Parathyroid adenoma (tissue), 2 donors: ENCODE data around the gene WDR26.

Experiments used
- H2AFZ ChIP-seq: fragments of 300-600 bp; sonication (generic); one replicate; pipeline ENCODE4 v1.7.0; 2017; ENCODE audit warnings: antibody characterized with exemption, mild to moderate bottlenecking
- H3K27ac ChIP-seq: fragments of 300-600 bp; sonication (generic); one replicate; pipeline ENCODE4 v1.7.0; 2017
- H3K27me3 ChIP-seq: fragments of 300-600 bp; sonication (generic); one replicate; pipeline ENCODE4 v1.7.0; 2017; ENCODE audit warnings: low read length; ENCODE audit not compliant: control insufficient read depth, insufficient read depth
- H3K36me3 ChIP-seq: fragments of 300-600 bp; sonication (generic); one replicate; pipeline ENCODE4 v1.7.0; 2017; ENCODE audit warnings: low read length; ENCODE audit not compliant: control insufficient read depth, insufficient read depth
- H3K4me1 ChIP-seq: fragments of 300-600 bp; sonication (generic); one replicate; pipeline ENCODE4 v1.7.0; 2017; ENCODE audit warnings: control low read depth
- H3K4me2 ChIP-seq: fragments of 300-600 bp; sonication (generic); one replicate; pipeline ENCODE4 v1.7.0; 2017; ENCODE audit warnings: low read length
- H3K4me3 ChIP-seq: fragments of 300-600 bp; sonication (generic); one replicate; pipeline ENCODE4 v1.7.0; 2017; ENCODE audit warnings: low read depth, low read length
- H3K79me2 ChIP-seq: fragments of 300-600 bp; sonication (generic); one replicate; pipeline ENCODE4 v1.7.0; 2017; ENCODE audit warnings: control low read depth
- H3K9ac ChIP-seq: fragments of 300-600 bp; sonication (generic); one replicate; pipeline ENCODE4 v1.7.0; 2017; ENCODE audit warnings: mild to moderate bottlenecking
- H3K9me3 ChIP-seq: fragments of 300-600 bp; sonication (generic); one replicate; pipeline ENCODE4 v1.7.0; 2017; ENCODE audit warnings: low read length; ENCODE audit not compliant: control insufficient read depth
- TF ChIP-seq, protein P1 (sequence below): fragments of 300-600 bp; sonication (generic); IDR thresholded peaks from one replicate; pipeline ENCODE4 v1.7.0; 2017; ENCODE audit warnings: antibody characterized with exemption, mild to moderate bottlenecking
- donor health status: primary hyperparathyroidism.

WDR26 gene

DNA sequence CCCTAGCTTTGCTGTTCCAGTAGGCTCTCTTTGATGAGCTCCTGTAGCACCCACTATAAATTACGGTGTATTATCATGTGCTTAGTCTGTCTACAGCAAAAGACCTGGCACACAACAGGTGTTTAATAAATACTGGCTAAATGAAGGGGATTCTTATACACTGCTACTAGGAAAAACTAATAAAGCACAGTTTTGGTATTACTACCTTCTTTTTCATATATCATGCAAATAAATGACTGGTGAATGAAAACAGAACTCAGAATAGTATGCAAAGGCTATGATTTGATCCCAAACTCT lies 26.4 kb downstream of the WDR26 start:
- Histone ChIP-seq H3K9ac (no peak overlapping the region), H3K27ac (no peak overlapping the region), H3K4me2 (no peak overlapping the region), H3K9me3 (no peaks in the 10 kb centered on the region), H3K4me1 (no peaks in the 10 kb centered on the region), H3K4me3 (no peak overlapping the region), H3K27me3 (no peaks in the 10 kb centered on the region), H3K36me3 (no peaks in the 10 kb centered on the region), H2AFZ (no peak overlapping the region), H3K79me2 (no peaks in the 10 kb centered on the region)
- TF ChIP-seq, protein P1, sequence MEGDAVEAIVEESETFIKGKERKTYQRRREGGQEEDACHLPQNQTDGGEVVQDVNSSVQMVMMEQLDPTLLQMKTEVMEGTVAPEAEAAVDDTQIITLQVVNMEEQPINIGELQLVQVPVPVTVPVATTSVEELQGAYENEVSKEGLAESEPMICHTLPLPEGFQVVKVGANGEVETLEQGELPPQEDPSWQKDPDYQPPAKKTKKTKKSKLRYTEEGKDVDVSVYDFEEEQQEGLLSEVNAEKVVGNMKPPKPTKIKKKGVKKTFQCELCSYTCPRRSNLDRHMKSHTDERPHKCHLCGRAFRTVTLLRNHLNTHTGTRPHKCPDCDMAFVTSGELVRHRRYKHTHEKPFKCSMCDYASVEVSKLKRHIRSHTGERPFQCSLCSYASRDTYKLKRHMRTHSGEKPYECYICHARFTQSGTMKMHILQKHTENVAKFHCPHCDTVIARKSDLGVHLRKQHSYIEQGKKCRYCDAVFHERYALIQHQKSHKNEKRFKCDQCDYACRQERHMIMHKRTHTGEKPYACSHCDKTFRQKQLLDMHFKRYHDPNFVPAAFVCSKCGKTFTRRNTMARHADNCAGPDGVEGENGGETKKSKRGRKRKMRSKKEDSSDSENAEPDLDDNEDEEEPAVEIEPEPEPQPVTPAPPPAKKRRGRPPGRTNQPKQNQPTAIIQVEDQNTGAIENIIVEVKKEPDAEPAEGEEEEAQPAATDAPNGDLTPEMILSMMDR, result no peak

DNA sequence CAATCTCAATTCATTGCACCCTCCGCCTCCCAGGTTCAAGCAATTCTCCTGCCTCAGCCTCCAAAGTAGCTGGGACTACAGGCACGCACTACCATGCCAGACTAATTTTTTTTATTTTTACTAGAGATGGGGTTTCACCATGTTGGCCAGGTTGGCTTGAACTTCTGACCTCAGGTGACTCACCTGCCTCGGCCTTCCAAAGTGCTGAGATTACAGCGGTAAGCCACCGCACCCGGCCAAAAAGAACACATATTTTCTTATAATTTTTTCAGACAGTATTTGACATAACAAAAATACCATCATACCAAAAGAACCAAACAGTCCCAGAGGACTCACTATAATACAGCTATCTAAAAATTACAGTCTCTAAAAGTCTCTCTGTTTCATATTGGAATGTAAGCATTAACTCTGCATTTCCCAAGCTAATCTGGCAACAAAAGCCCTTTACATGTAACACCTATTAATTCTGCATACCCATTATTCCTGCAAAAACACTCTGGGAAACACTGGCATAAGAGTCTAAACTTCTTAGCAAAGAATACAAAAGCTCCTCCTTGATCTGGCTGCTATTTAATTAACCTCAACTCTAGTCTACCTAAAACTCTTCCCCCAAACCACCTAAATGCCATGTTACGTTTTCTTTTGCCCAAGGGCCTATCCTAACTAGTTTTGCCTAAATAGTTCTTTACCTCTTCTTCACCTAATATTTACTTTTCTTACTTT lies 26.9 kb downstream of the WDR26 start:
- TF ChIP-seq, protein P1, result no peak
- no peaks in the 10 kb centered on the region for H3K79me2 ChIP-seq
- no peaks in the 10 kb centered on the region for H3K4me1 ChIP-seq
- no peak overlapping the region for H3K9ac ChIP-seq
- no peaks in the 10 kb centered on the region for H3K36me3 ChIP-seq
- H3K27ac ChIP-seq, result no peak overlapping the region
- H3K4me3 ChIP-seq, result no peak overlapping the region
- no peaks in the 10 kb centered on the region for H3K9me3 ChIP-seq
- no peak overlapping the region for H2AFZ ChIP-seq
- no peak overlapping the region for H3K4me2 ChIP-seq
- no peaks in the 10 kb centered on the region for H3K27me3 ChIP-seq

DNA sequence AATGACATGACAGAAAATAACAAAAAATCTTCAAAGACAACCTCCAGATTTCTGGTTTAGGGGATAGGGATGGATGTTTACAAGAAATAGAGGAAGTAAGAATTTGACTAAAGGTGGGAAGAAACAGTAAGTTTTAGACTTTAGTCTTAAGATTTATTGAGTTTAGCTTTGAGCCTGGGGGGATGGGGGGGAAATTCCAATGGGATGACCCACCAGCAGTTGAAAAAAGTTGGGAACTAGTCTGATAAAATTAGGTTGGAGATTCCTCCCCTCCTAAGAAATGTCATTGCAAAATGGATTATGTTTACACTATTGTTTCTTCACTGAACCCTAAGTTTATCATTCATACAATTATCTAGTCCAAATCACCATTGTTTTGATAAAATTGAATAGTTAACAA lies 28.4 kb downstream of the WDR26 start:
- Histone ChIP-seq H3K4me1 (no peaks in the 10 kb centered on the region), H3K9ac (no peak overlapping the region), H3K27ac (no peak overlapping the region), H3K4me3 (no peak overlapping the region), H3K79me2 (no peaks in the 10 kb centered on the region), H3K9me3 (no peaks in the 10 kb centered on the region), H2AFZ (no peak overlapping the region), H3K36me3 (no peaks in the 10 kb centered on the region), H3K4me2 (no peak overlapping the region), H3K27me3 (no peaks in the 10 kb centered on the region)
- TF ChIP-seq, protein P1, result no peak

DNA sequence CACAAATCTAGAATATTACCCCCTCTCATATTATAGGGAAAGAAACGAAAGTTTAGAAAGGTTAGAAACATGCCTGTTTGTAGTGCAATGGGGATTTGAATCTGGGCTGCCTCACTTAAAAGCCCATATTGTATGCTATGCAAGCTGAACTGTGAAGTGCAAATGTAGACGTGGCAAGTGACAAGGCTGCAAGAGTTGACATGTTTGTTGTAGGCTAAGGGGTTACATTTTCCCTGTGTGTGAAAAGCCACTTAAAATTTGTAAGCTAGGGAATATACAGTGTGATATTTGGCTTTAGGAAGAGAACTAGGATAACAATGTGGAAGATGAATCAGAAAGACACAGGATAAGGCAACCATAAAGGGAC lies 29.0 kb downstream of the WDR26 start:
- Histone ChIP-seq H3K9ac (no peak overlapping the region), H3K4me3 (no peak overlapping the region), H3K36me3 (no peaks in the 10 kb centered on the region), H3K27ac (no peak overlapping the region), H3K9me3 (no peaks in the 10 kb centered on the region), H2AFZ (no peak overlapping the region), H3K27me3 (no peaks in the 10 kb centered on the region), H3K4me1 (no peaks in the 10 kb centered on the region), H3K4me2 (no peak overlapping the region), H3K79me2 (no peaks in the 10 kb centered on the region)
- TF ChIP-seq, protein P1, result no peak

DNA sequence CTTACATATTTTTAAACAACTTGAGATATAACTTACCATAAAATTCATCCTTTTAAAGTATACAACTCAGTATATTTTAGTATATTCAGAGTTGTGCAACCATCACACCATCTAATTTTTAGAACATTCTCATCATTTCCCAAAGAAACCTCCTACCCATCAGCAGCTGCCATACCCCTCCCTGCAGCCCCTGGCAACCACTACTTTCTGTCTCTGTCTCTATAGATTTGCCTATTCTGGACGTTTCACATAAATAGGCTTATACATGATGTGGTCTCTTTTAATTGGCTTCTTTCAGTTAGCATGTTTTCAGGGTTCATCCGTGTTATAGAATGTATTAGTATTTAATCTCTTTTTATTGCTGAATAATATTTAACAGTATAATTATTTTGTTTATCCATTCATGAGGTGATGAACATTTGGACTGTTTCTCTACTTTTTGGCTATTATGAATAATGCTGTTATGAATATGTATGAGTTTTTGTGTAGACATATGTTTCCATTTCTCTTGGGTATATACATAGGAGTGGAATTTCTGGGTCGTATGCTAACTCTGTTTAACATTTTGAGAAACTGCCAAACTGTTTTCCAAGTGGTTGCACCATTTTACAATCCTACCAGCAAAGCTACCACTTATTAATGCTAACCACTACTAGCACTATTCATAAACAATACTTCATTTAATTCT lies 29.5 kb downstream of the WDR26 start:
- H3K9ac ChIP-seq, result no peak overlapping the region
- no peak overlapping the region for H3K4me3 ChIP-seq
- H3K4me2 ChIP-seq, result no peak overlapping the region
- TF ChIP-seq, protein P1, result no peak
- no peaks in the 10 kb centered on the region for H3K4me1 ChIP-seq
- no peaks in the 10 kb centered on the region for H3K79me2 ChIP-seq
- H2AFZ ChIP-seq, result no peak overlapping the region
- no peaks in the 10 kb centered on the region for H3K36me3 ChIP-seq
- H3K27me3 ChIP-seq, result no peaks in the 10 kb centered on the region
- H3K9me3 ChIP-seq, result no peaks in the 10 kb centered on the region
- no peak overlapping the region for H3K27ac ChIP-seq
